ENCODE measurements around the gene GNB2. TPM values are rescaled to one million over a fixed set of nuclear protein-coding genes. Genes with fewer than 3 reads are reported as not detected.
A peak's percentile ranks its signal among the peaks of the same experiment; 100 is the strongest.

GNB2 gene
- total and polyA plus RNA-seq, 12 donors, result 54.1 to 365 (median 213) TPM

GRCh38 chr7:100632951-100633717 lies 40.4 kb upstream of the GNB2 start:
- TF ChIP-seq CTCF (IDR thresholded peaks at IDR 0.05) (peak; percentile 17 to 54 (median 34)), POLR2A (IDR thresholded peaks at IDR 0.05) (no peak)
- intact Hi-C loops (cut with DNase I), result no loop called here
- no peaks in the 10 kb centered on the region for H3K36me3 ChIP-seq (replicated peaks in 1 of 2)
- H3K4me3 ChIP-seq, result peak overlapping the region in 2 of 4 donors; percentile 40 to 64
- peaks cover 8 to 10% of the 10 kb centered on the region in 2 donors for H3K4me1 ChIP-seq (replicated peaks in 1 of 2)
- no peak overlapping the region for H3K27ac ChIP-seq
- peak in 6 of 7 donors; percentile 48 to 71 (median 56) for DNase-seq
- WGBS, 4 donors, result 1 to 8% (median 3%) methylated on average over 6 to 72 of the region's 72 CpGs
- H3K27me3 ChIP-seq, result no peaks in the 10 kb centered on the region
- no peaks in the 10 kb centered on the region for H3K9me3 ChIP-seq (replicated peaks in 1 of 3)

- no peak for DNase-seq
- Histone ChIP-seq H3K36me3 (replicated peaks in 1 of 2) (no peaks in the 10 kb centered on the region), H3K27me3 (no peaks in the 10 kb centered on the region), H3K27ac (no peak overlapping the region), H3K4me1 (replicated peaks in 1 of 2) (no peaks in the 10 kb centered on the region), H3K4me3 (no peak overlapping the region), H3K9me3 (replicated peaks in 1 of 3) (no peaks in the 10 kb centered on the region)
- no peak for TF ChIP-seq CTCF (IDR thresholded peaks at IDR 0.05)
- TF ChIP-seq POLR2A (IDR thresholded peaks at IDR 0.05), result no peak
- intact Hi-C loops (cut with DNase I), result no loop called here
- WGBS, 4 donors, result 88 to 91% (median 90%) methylated on average over 14 to 17 of the region's 17 CpGs
These were observed 33.5 kb upstream of the GNB2 start for GRCh38 chr7:100639995-100640516.

- intact Hi-C loops (cut with DNase I), result no loop called here
- Histone ChIP-seq H3K4me1 (replicated peaks in 1 of 2) (no peaks in the 10 kb centered on the region), H3K27ac (no peak overlapping the region), H3K4me3 (no peak overlapping the region), H3K9me3 (replicated peaks in 1 of 3) (no peaks in the 10 kb centered on the region), H3K27me3 (no peaks in the 10 kb centered on the region), H3K36me3 (replicated peaks in 1 of 2) (no peaks in the 10 kb centered on the region)
- 45 to 71% (median 62%) methylated on average over 7 to 24 of the region's 24 CpGs for WGBS, 4 donors
- no peak for DNase-seq
- TF ChIP-seq POLR2A (IDR thresholded peaks at IDR 0.05), result no peak
- no peak for TF ChIP-seq CTCF (IDR thresholded peaks at IDR 0.05)
These were observed 32.8 kb upstream of the GNB2 start for GRCh38 chr7:100640517-100641440.

- 0 to 45% (median 29%) methylated on average over 1 to 10 of the region's 10 CpGs for WGBS, 4 donors
- intact Hi-C loops (cut with DNase I), result no loop called here
- TF ChIP-seq POLR2A (IDR thresholded peaks at IDR 0.05) (no peak), CTCF (IDR thresholded peaks at IDR 0.05) (no peak)
- Histone ChIP-seq H3K27ac (no peak within 1 kb of the TSS), H3K4me1 (replicated peaks in 1 of 2) (no peaks in the 10 kb centered on the region), H3K4me3 (no peak within 1 kb of the TSS), H3K27me3 (no peaks in the 10 kb centered on the region), H3K9me3 (replicated peaks in 1 of 3) (no peaks in the 10 kb centered on the region), H3K36me3 (replicated peaks in 1 of 2) (no peaks in the 10 kb centered on the region)
- no peak for DNase-seq
These were observed 32.1 kb upstream of the GNB2 start, which contains the start of gene TFR2 for GRCh38 chr7:100641463-100641859. Gene TFR2 (minus strand): TSS chr7:100641552. CDS start chr7:100641509, 43 bp downstream.
